H1 (cell line): ENCODE data around the gene RHOB. TPM values are rescaled to one million over a fixed set of nuclear protein-coding genes. Genes with fewer than 3 reads are reported as not detected.
A peak's percentile ranks its signal among the peaks of the same experiment; 100 is the strongest.

Experiments
- ATF3 ChIP-seq: IDR thresholded peaks from 2 replicates; pipeline ENCODE4 v1.6.1; 2011; ENCODE audit warnings: low read depth, mild to moderate bottlenecking, low read length; ENCODE audit not compliant: insufficient read depth
- BACH1 ChIP-seq: IDR thresholded peaks from 2 replicates; pipeline ENCODE4 v1.6.1; 2012; ENCODE audit warnings: low read length, improper control_type of control experiment
- BRCA1 ChIP-seq: IDR thresholded peaks from 2 replicates; pipeline ENCODE4 v1.6.1; 2012; ENCODE audit warnings: low read depth, low read length, improper control_type of control experiment
- CTCF ChIP-seq, 3 experiments: IDR thresholded peaks; 1 replicate in 2 of 3; 2 replicates in 1 of 3; pipeline versions ENCODE4 v1.5.1 to v1.6.1; 2011; ENCODE audit warnings: low read length in 3 of 3, mild to moderate bottlenecking in 3 of 3, inconsistent platforms in 2 of 3, low read depth in 1 of 3, moderate library complexity in 1 of 3; ENCODE audit not compliant: insufficient read depth in 1 of 3; ENCODE audit errors: control extremely low read depth in 1 of 3
- EZH2 ChIP-seq: fragments of 200-600 bp; sonication (generic); IDR thresholded peaks from 2 replicates; pipeline ENCODE4 v1.7.1; 2012; ENCODE audit warnings: low read depth, mild to moderate bottlenecking, moderate library complexity, low read length, inconsistent platforms; ENCODE audit not compliant: severe bottlenecking
- GTF2F1 ChIP-seq: IDR thresholded peaks from 2 replicates; pipeline ENCODE4 v1.6.1; 2012; ENCODE audit warnings: low read depth, low read length, improper control_type of control experiment, borderline replicate concordance
- HDAC2 ChIP-seq, 2 experiments: fragments of 300-600 bp in 1 of 2; sonication (generic) in 1 of 2; IDR thresholded peaks; 2 replicates each; pipeline ENCODE4 v1.6.1; 2011 to 2012; ENCODE audit warnings: low read depth in 2 of 2, low read length in 2 of 2, mild to moderate bottlenecking in 2 of 2, moderate library complexity in 2 of 2, borderline replicate concordance in 1 of 2, inconsistent platforms in 1 of 2
- JUN ChIP-seq: IDR thresholded peaks from 2 replicates; pipeline ENCODE4 v1.6.1; 2011; ENCODE audit warnings: low read depth, mild to moderate bottlenecking, improper control_type of control experiment, low read length
- JUND ChIP-seq: IDR thresholded peaks from 2 replicates; pipeline ENCODE4 v1.6.1; 2011; ENCODE audit warnings: mild to moderate bottlenecking, improper control_type of control experiment, low read length
- NRF1 ChIP-seq: IDR thresholded peaks from 2 replicates; pipeline ENCODE4 v1.6.1; 2011; ENCODE audit warnings: mild to moderate bottlenecking, low read depth, low read length, improper control_type of control experiment
- PHF8 ChIP-seq: fragments of 200-600 bp; sonication (generic); conservative IDR thresholded peaks from 2 replicates; pipeline ENCODE4 v1.7.1; 2012; ENCODE audit warnings: low read depth, mild to moderate bottlenecking, inconsistent platforms, low read length, moderate library complexity
- POLR2A ChIP-seq, 2 experiments: IDR thresholded peaks; 1 replicate in 1 of 2; 2 replicates in 1 of 2; pipeline ENCODE4 v1.6.1; 2011; ENCODE audit warnings: low read depth in 2 of 2, low read length in 2 of 2, mild to moderate bottlenecking in 2 of 2; ENCODE audit errors: control extremely low read depth in 1 of 2
- POLR2AphosphoS5 ChIP-seq: IDR thresholded peaks from 2 replicates; pipeline ENCODE4 v1.6.1; 2011; ENCODE audit warnings: low read depth, low read length
- RBBP5 ChIP-seq: IDR thresholded peaks from 2 replicates; pipeline ENCODE4 v1.7.1; 2012; ENCODE audit warnings: low read depth, mild to moderate bottlenecking, inconsistent platforms, low read length, moderate library complexity, borderline replicate concordance
- RXRA ChIP-seq: IDR thresholded peaks from 2 replicates; pipeline ENCODE4 v1.6.1; 2011; ENCODE audit warnings: low read depth, mild to moderate bottlenecking, low read length, moderate library complexity; ENCODE audit not compliant: insufficient read depth
- SAP30 ChIP-seq: fragments of 300-600 bp; sonication (generic); IDR thresholded peaks from 2 replicates; pipeline ENCODE4 v1.7.1; 2012; ENCODE audit warnings: low read length, moderate library complexity, mild to moderate bottlenecking, inconsistent platforms; ENCODE audit not compliant: insufficient read depth, insufficient replicate concordance
- SP1 ChIP-seq: IDR thresholded peaks from 2 replicates; pipeline ENCODE4 v1.6.1; 2011; ENCODE audit warnings: low read depth, low read length
- TAF1 ChIP-seq: IDR thresholded peaks from 2 replicates; pipeline ENCODE4 v1.6.1; 2011; ENCODE audit warnings: mild to moderate bottlenecking, low read depth, low read length
- TAF7 ChIP-seq: optimal IDR thresholded peaks from 2 replicates; pipeline ENCODE3; 2011; ENCODE audit warnings: low read depth, mild to moderate bottlenecking, inconsistent platforms, low read length, moderate library complexity, borderline replicate concordance
- TEAD4 ChIP-seq: IDR thresholded peaks from 2 replicates; pipeline ENCODE4 v1.6.1; 2012; ENCODE audit warnings: low read depth, low read length, inconsistent platforms, mixed read lengths
- polyA plus RNA-seq, 7 experiments: library from polyadenylated mRNA; depleted of rRNA in 3 of 7; stranded (reverse) in 5 of 7; unstranded in 2 of 7; fragments of >200 nt in 5 of 7; fragments of 200-250 nt in 2 of 7; gene quantifications; 1 replicate in 5 of 7; 2 replicates in 1 of 7; 4 replicates in 1 of 7; pipeline versions ENCODE4 v1.2.1 to v1.2.3, GENCODE V29; 2011 to 2013; ENCODE audit warnings: missing spikeins in 2 of 7, mixed read lengths in 2 of 7
- total RNA-seq: library from RNA; stranded (reverse); fragmentation: NEBNext Ultra II Directional; extraction: Animal tissue kit (Norgen Biotek cat#: 25700); gene quantifications from 2 replicates; pipeline ENCODE4 v1.2.1, GENCODE V29; 2021

RHOB gene
- total and polyA plus RNA-seq, 2 of the 8 experiments (the other 6 are each of a cell fraction or from before 2014, with no cell fraction given), result 9.3 to 9.5 TPM

- TF ChIP-seq RXRA, result no peak
- peak; percentile 98 for TF ChIP-seq TAF1
- peak; percentile 61; the same call in 1 of the 2 replicates for TF ChIP-seq JUN
- TF ChIP-seq RBBP5, result 0 out of 2 replicates have a peak, but pooled peaks have one; percentile 38
- TF ChIP-seq POLR2A (IDR thresholded peaks at IDR 0.05; ENCODE audit: control extremely low read depth in 1 of 2, low read depth in 2 of 2, low read length in 2 of 2), result peak; percentile 96 to 99
- peak; percentile 84 for TF ChIP-seq PHF8
- TF ChIP-seq TAF7, result peak; percentile 89
- no peak for TF ChIP-seq HDAC2 (IDR thresholded peaks at IDR 0.05; ENCODE audit: borderline replicate concordance in 1 of 2, low read depth in 2 of 2, low read length in 2 of 2)
- peak; percentile 98 for TF ChIP-seq POLR2AphosphoS5
- TF ChIP-seq SAP30, result no peak
- TF ChIP-seq BRCA1, result no peak
- peak; percentile 76; the same call in 1 of the 2 replicates for TF ChIP-seq SP1
- TF ChIP-seq TEAD4, result no peak
- no peak for TF ChIP-seq CTCF (IDR thresholded peaks at IDR 0.05; ENCODE audit: control extremely low read depth in 1 of 3, insufficient read depth in 1 of 3, low read depth in 1 of 3, low read length in 3 of 3)
- TF ChIP-seq JUND, result peak; percentile 67; the same call in 1 of the 2 replicates
- TF ChIP-seq GTF2F1, result peak; percentile 95
- no peak for TF ChIP-seq BACH1
- no peak for TF ChIP-seq ATF3
- no peak for TF ChIP-seq NRF1
- no peak for TF ChIP-seq EZH2
Measured at GRCh38 chr2:20446917-20447436, at the start of gene RHOB (continued).
